ENCODE measurements around the gene ABCF3. TPM values are rescaled to one million over a fixed set of nuclear protein-coding genes. Genes with fewer than 3 reads are reported as not detected.

Gene ABCF3
- total RNA-seq, 1 experiment from 2014 or later, result 62.7 TPM

DNA sequence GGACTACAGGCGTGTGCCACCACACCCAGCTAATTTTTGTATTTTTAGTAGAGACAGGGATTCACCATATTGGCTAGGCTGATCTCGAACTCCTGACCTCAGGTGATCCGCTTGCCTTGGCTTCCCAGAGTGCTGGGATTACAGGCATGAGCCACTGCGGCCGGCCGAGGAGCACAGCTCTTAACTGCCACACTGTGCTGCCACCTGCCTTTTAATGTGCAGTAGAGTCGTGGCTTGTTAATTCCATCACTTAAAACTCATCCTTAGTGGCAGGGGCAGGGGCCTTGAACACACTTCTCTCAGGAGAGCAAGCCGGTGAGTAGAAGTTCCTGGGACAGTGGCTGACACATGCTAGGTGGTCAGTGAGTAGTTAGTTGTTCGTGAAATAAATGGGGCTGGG lies 12.5 kb downstream of the ABCF3 start:
- no peak for DNase-seq (ENCODE audit: unreplicated experiment)
- TF ChIP-seq, protein P1, sequence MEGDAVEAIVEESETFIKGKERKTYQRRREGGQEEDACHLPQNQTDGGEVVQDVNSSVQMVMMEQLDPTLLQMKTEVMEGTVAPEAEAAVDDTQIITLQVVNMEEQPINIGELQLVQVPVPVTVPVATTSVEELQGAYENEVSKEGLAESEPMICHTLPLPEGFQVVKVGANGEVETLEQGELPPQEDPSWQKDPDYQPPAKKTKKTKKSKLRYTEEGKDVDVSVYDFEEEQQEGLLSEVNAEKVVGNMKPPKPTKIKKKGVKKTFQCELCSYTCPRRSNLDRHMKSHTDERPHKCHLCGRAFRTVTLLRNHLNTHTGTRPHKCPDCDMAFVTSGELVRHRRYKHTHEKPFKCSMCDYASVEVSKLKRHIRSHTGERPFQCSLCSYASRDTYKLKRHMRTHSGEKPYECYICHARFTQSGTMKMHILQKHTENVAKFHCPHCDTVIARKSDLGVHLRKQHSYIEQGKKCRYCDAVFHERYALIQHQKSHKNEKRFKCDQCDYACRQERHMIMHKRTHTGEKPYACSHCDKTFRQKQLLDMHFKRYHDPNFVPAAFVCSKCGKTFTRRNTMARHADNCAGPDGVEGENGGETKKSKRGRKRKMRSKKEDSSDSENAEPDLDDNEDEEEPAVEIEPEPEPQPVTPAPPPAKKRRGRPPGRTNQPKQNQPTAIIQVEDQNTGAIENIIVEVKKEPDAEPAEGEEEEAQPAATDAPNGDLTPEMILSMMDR (IDR thresholded peaks at IDR 0.05; ENCODE audit: unreplicated experiment), result no peak
- Mint-ChIP-seq H3K27me3 (ENCODE audit: insufficient read depth, unreplicated experiment) (no peaks in the 10 kb centered on the region), H3K4me3 (ENCODE audit: unreplicated experiment) (no peak overlapping the region), H3K9me3 (ENCODE audit: unreplicated experiment) (no peaks in the 10 kb centered on the region), H3K36me3 (ENCODE audit: insufficient read depth, unreplicated experiment) (peaks cover 27% of the 10 kb centered on the region), H3K4me1 (ENCODE audit: insufficient read depth, unreplicated experiment) (no peaks in the 10 kb centered on the region), H3K27ac (ENCODE audit: low read depth, unreplicated experiment) (no peak overlapping the region)
- POLR2A ChIA-PET, result no interaction called here
- CTCF ChIA-PET, result no interaction called here
- BruUV-seq (replicated peaks), result no TSS peak
- intact Hi-C loops (cut with micrococcal nuclease), result no loop called here

DNA sequence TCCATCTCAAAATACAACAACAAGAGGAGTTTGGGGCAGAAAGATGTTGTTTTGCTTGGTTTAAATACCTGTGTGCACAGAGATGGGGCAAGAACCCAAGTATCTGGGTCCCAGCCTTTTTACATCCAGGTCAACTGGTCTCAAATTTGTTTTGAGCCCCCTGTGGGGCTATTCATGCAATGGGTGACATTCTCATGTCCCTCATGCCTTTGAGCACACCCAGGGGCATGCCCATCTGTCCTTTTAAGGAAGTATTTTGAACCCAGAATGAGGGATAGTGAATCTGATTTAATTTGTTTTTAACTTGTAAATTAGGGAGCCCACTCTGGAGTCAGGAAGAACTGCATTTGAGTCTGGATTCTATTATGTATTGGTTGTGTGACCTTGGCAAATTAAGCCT lies 14.8 kb downstream of the ABCF3 start:
- H3K4me1 Mint-ChIP-seq (ENCODE audit: insufficient read depth, unreplicated experiment), result no peaks in the 10 kb centered on the region
- BruUV-seq (replicated peaks), result no TSS peak
- no peaks in the 10 kb centered on the region for H3K9me3 Mint-ChIP-seq (ENCODE audit: unreplicated experiment)
- H3K27me3 Mint-ChIP-seq (ENCODE audit: insufficient read depth, unreplicated experiment), result peaks cover 4% of the 10 kb centered on the region
- no peak overlapping the region for H3K27ac Mint-ChIP-seq (ENCODE audit: low read depth, unreplicated experiment)
- DNase-seq (ENCODE audit: unreplicated experiment), result no peak
- ChIA-PET CTCF (no interaction called here), POLR2A (no interaction called here)
- intact Hi-C loops (cut with micrococcal nuclease), result no loop called here
- H3K4me3 Mint-ChIP-seq (ENCODE audit: unreplicated experiment), result no peak overlapping the region
- TF ChIP-seq, protein P1 (IDR thresholded peaks at IDR 0.05; ENCODE audit: unreplicated experiment), result no peak
- peaks cover 4% of the 10 kb centered on the region for H3K36me3 Mint-ChIP-seq (ENCODE audit: insufficient read depth, unreplicated experiment)

DNA sequence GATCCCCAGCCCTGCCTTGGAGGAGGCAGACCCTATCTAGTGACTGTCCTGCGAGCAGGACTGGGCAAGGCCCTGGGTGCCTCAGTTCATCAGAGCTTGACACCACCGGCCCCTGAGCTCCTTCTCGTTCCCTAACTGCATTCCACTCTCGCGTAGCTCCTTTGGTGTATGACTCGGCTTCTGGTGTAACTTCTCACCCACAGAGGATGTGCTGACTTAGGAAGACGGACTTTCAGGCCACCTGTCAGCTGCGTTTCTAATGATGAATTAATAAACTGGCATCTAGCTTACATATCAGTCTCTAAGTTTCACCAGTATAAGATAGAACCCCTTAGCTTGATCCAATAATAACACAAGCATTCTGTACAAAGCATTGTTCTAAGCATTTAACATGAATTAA lies 17.5 kb downstream of the ABCF3 start:
- intact Hi-C loops (cut with micrococcal nuclease), result no loop called here
- no peak for DNase-seq (ENCODE audit: unreplicated experiment)
- Mint-ChIP-seq H3K36me3 (ENCODE audit: insufficient read depth, unreplicated experiment) (no peaks in the 10 kb centered on the region), H3K4me1 (ENCODE audit: insufficient read depth, unreplicated experiment) (no peaks in the 10 kb centered on the region), H3K27ac (ENCODE audit: low read depth, unreplicated experiment) (no peak overlapping the region), H3K4me3 (ENCODE audit: unreplicated experiment) (no peak overlapping the region), H3K27me3 (ENCODE audit: insufficient read depth, unreplicated experiment) (peaks cover 26% of the 10 kb centered on the region), H3K9me3 (ENCODE audit: unreplicated experiment) (no peaks in the 10 kb centered on the region)
- CTCF ChIA-PET, result no interaction called here
- POLR2A ChIA-PET, result interaction anchor here (0.8 kb wide), 2 partner anchors 13 to 17 kb away, joined by 3 read pairs; no protein-coding TSS in a partner anchor
- BruUV-seq (replicated peaks), result no TSS peak
- TF ChIP-seq, protein P1 (IDR thresholded peaks at IDR 0.05; ENCODE audit: unreplicated experiment), result no peak

DNA sequence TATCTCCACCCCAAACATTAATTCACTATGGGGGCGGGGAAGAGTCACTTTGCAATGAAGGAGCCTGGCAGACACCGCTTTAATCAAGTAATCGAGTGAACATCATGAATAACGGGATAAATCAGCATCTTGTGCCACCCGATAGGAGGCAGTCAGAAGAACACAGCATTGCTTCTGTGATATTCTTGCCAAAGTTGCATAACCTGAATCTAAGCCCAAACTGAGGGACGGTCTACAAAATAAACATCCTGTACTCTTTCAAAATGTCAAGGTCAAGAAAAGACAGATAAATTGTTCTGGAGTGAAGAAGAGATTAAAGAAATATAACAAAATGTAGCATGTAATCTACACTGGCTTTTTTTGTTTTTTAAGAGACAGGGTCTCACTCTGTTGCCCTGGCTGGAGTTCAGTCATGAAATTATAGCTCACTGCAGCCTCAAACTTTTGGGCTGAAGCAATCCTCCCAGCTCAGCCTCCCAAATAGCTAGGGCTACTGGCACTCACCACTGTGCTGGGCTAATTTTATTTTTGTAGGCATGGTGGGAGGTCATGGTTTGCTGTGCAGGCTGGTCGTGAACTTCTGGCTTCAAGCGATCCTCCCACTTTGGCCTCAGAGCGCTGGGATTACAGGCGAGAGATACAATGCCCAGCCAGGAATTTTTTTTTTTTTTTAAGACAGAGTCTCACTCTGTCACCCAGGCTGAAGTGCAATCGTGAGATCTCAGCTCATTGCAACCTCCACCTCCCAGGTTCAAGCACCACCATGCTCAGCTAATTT lies 23.3 kb downstream of the ABCF3 start:
- H3K4me3 Mint-ChIP-seq (ENCODE audit: unreplicated experiment), result no peak overlapping the region
- no peak overlapping the region for H3K27ac Mint-ChIP-seq (ENCODE audit: low read depth, unreplicated experiment)
- H3K9me3 Mint-ChIP-seq (ENCODE audit: unreplicated experiment), result no peaks in the 10 kb centered on the region
- ChIA-PET POLR2A (interaction anchor here (0.7 kb wide), 1 partner anchor 26 kb away, joined by 3 read pairs; no protein-coding TSS in a partner anchor), CTCF (interaction anchor here (0.9 kb wide), 1 partner anchor 19 kb away, joined by 6 read pairs; no protein-coding TSS in a partner anchor)
- BruUV-seq (replicated peaks), result no TSS peak
- TF ChIP-seq, protein P1 (IDR thresholded peaks at IDR 0.05; ENCODE audit: unreplicated experiment), result no peak
- intact Hi-C loops (cut with micrococcal nuclease), result no loop called here
- no peaks in the 10 kb centered on the region for H3K36me3 Mint-ChIP-seq (ENCODE audit: insufficient read depth, unreplicated experiment)
- no peak for DNase-seq (ENCODE audit: unreplicated experiment)
- no peaks in the 10 kb centered on the region for H3K4me1 Mint-ChIP-seq (ENCODE audit: insufficient read depth, unreplicated experiment)
- H3K27me3 Mint-ChIP-seq (ENCODE audit: insufficient read depth, unreplicated experiment), result peaks cover 26% of the 10 kb centered on the region

Measured in MCF 10A (cell line).